GM12891 (cell line): ENCODE measurements around the gene GRM8.

Source experiments
- DNase-seq: peaks from one replicate; pipeline ENCODE4 v3.0.0; 2011; ENCODE audit warnings: low spot score; ENCODE audit not compliant: insufficient read length
- FAIRE-seq: peaks from 2 replicates; lab custom pipeline; 2011; peaks lifted over from hg19 to GRCh38; lab: Jason Lieb, UNC
- PAX5 ChIP-seq: IDR thresholded peaks from 2 replicates; pipeline ENCODE4 v1.6.1; 2011; ENCODE audit warnings: low read length, moderate library complexity, mild to moderate bottlenecking; ENCODE audit not compliant: insufficient read depth, severe bottlenecking
- POLR2A ChIP-seq: IDR thresholded peaks from 2 replicates; pipeline ENCODE4 v1.6.1; 2011; ENCODE audit warnings: low read depth, low read length, control low read depth
- POLR2AphosphoS5 ChIP-seq: IDR thresholded peaks from 2 replicates; pipeline ENCODE4 v1.6.1; 2011; ENCODE audit warnings: low read depth, low read length, control low read depth
- POU2F2 ChIP-seq: IDR thresholded peaks from 2 replicates; pipeline ENCODE4 v1.6.1; 2011; ENCODE audit warnings: low read depth, mild to moderate bottlenecking, control low read depth, low read length, moderate library complexity
- SPI1 ChIP-seq: IDR thresholded peaks from 2 replicates; pipeline ENCODE4 v1.6.1; 2011; ENCODE audit warnings: low read depth, low read length, control low read depth
- TAF1 ChIP-seq: IDR thresholded peaks from 2 replicates; pipeline ENCODE4 v1.6.1; 2011; ENCODE audit warnings: low read depth, low read length, control low read depth

Gene GRM8

DNA sequence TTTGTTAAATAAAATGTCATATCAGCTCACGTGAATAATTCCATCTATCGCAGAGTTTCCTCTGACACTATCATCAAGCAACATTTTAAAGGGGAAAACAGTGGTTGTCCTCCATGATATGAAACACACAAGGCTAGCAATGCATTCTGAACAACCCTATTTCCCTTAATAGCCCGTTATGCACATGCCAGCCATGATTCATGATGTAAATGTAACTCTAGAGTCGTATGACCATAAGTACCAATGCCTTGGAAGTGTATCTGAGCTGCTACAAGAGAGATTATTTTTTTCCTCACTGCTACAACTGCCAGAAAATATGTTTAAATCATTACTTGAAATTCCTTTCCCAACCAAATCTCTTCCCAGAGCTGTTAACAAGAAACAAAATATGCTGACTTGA is 159.4 kb downstream of the GRM8 start:
- no peak for FAIRE-seq
- no peak for DNase-seq
- TF ChIP-seq POU2F2: no peak
- no peak for TF ChIP-seq TAF1
- TF ChIP-seq POLR2A: no peak
- no peak for TF ChIP-seq SPI1
- TF ChIP-seq POLR2AphosphoS5: no peak
- no peak for TF ChIP-seq PAX5

DNA sequence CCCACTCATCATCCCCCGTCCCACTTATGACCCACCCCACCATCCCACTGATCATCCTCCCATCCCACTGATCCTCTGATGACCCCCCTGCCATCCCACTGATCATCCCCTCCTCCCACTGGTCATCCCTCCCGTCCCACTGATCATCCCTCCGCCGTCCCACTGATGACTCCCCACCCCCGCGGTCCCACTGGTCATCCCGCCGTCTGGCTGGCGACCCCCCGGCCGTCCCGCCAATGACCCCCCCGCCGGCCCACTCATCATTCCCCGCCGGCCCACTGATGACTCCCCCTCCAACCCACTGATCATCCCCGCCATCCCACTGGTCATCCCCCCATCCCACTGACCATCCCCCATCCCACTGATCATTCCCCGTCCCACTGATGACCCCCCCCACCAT is 161.1 kb downstream of the GRM8 start:
- TF ChIP-seq POU2F2 (no peak), PAX5 (no peak), POLR2A (no peak), POLR2AphosphoS5 (no peak), SPI1 (no peak), TAF1 (no peak)
- DNase-seq (no peak), FAIRE-seq (no peak)

DNA sequence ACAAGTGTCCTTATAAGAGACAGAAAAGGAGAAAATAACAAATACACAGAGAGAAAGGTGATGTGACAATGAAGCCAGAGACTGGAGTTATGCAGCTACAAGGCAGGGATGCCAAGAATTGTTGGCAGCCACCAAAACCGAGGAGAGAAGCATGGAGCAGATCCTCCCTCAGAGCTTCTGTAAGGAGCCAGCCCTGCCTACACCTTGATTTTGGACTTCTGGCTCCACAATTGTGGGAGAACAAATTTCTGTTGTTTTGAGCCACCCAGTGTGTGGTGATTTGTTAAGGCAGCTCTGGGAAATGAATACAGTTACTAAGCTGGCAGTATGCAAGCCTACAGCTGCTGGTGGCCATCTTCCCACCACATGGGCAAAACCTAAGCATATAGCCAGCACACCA is 163.6 kb downstream of the GRM8 start:
- TF ChIP-seq POU2F2: no peak
- TF ChIP-seq POLR2A: no peak
- no peak for TF ChIP-seq PAX5
- no peak for TF ChIP-seq SPI1
- no peak for TF ChIP-seq TAF1
- TF ChIP-seq POLR2AphosphoS5: no peak
- FAIRE-seq (no peak), DNase-seq (no peak)

DNA sequence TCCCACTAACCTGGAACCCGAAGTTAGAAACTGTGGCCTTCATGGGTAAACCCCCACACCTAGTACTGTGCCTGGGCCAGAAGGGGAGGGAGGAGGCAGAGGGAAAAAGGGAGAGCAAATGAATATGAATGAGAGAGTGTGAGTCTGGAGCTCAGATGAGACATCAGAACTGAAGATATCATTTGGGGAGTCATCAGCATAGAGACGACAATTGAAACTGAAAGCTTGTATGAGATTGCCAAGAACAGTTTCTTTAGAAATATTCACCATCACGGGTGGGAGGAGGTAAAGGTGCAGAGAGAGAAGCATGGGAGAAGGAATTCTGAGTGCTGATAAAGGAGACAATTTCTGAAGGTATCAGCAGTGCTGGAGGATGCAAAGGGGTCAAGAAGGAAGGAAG is 171.2 kb downstream of the GRM8 start:
- DNase-seq: no peak
- TF ChIP-seq POLR2A: no peak
- TF ChIP-seq POLR2AphosphoS5: no peak
- no peak for TF ChIP-seq PAX5
- no peak for TF ChIP-seq TAF1
- TF ChIP-seq SPI1: no peak
- no peak for TF ChIP-seq POU2F2
- no peak for FAIRE-seq

DNA sequence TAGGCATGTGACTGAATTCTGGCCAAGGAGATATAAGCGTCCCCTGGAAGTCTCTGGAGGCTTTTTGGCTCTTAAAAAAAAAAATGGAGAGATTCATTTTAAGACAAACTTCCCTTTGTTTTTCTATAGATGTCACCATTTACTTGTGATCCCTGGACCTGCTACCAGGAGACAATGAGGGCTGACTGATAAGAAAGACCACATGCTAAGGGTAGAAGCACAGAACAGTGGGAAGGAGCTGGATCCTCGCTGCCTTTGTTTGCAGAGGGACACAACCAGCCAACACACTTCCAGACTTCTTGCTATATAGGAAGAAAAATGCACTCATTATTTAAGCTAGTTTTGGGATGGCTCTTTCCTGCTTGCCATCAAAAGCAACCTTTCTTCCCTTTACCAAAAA is 172.2 kb downstream of the GRM8 start:
- TF ChIP-seq PAX5: no peak
- TF ChIP-seq SPI1: no peak
- no peak for TF ChIP-seq TAF1
- no peak for TF ChIP-seq POU2F2
- TF ChIP-seq POLR2A: no peak
- TF ChIP-seq POLR2AphosphoS5: no peak
- DNase-seq (no peak), FAIRE-seq (no peak)

DNA sequence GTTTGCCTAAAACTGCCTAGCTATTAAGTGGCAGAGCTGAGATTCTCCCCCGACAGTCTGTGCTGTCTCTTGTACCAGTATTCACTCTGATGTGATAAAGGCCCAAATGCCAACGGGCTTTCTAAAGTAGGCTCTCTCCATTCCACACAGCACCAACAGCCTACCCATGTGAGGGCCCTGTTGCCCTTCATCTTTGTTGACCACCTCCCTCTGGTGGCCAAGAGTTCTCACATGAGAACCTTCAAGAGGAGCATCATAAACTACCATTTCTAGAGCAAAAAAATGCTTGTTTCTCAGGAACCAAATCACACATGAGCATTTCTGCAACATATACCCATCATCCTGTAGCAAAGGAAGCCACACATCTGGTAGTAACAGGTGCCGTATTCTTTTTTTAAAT is 185.8 kb downstream of the GRM8 start:
- FAIRE-seq (no peak), DNase-seq (no peak)
- TF ChIP-seq POLR2A (no peak), SPI1 (no peak), POU2F2 (no peak), TAF1 (no peak)

DNA sequence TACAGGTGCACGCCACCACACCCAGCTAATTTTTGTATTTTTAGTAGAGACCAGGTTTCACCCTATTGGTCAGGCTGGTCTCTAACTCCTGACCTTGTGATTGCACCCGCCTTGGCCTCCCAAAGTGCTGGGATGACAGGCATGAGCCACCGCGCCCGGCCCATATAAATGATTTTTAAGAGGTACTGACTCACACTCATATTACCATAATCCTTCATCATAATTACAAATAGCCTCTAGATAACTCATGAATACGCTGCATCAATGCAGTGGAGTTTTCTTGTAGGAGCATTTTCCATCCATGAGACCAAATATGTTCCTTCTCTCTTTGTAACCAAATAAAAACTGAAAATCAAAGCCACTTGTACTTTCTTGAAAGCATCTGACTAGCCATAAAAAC is 193.3 kb downstream of the GRM8 start:
- FAIRE-seq (no peak), DNase-seq (no peak)
- TF ChIP-seq POU2F2 (no peak), SPI1 (no peak), POLR2A (no peak), PAX5 (no peak), POLR2AphosphoS5 (no peak), TAF1 (no peak)

DNA sequence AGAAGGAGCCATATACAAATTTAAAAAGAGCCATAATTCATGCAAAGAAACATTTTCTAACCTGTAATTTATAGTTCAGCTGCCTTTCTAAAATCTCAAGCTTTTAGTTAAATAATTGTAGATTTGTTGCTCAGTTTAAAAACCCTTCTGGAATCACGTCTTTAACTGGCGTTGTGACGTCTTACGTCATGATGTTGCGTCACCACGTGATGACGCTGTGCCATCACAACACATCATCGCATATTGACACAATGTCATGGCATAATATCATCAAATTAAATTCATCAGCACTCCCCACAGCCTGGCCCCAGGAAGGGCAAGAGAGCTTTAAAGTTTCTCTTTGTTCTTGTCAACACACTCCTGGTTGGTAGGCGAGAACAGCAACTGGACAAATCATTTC is 194.8 kb downstream of the GRM8 start:
- TF ChIP-seq POLR2A: no peak
- TF ChIP-seq SPI1: no peak
- no peak for TF ChIP-seq POU2F2
- TF ChIP-seq PAX5: no peak
- no peak for TF ChIP-seq TAF1
- no peak for TF ChIP-seq POLR2AphosphoS5
- DNase-seq (no peak), FAIRE-seq (no peak)

DNA sequence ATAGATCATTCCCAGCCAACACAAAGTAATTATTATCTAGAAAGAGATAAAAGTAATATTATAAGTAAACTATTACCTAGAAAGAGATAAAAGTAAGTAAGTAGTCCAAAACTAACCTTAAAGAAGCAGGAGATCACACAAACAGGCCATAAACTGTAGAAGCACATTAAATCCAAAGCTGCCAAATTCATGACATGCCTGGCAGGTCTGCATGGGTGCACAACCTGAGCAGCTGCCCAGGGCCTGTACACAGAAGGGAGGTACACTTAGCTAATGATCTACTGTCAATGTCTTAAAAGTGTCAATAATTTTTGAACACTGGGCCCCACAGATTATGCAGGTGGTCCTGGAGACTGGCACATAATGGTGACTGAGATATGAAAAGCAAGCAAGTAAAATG is 196.5 kb downstream of the GRM8 start:
- TF ChIP-seq POLR2A: no peak
- TF ChIP-seq TAF1: no peak
- no peak for TF ChIP-seq SPI1
- no peak for TF ChIP-seq POU2F2
- TF ChIP-seq POLR2AphosphoS5: no peak
- TF ChIP-seq PAX5: no peak
- FAIRE-seq: no peak
- no peak for DNase-seq

DNA sequence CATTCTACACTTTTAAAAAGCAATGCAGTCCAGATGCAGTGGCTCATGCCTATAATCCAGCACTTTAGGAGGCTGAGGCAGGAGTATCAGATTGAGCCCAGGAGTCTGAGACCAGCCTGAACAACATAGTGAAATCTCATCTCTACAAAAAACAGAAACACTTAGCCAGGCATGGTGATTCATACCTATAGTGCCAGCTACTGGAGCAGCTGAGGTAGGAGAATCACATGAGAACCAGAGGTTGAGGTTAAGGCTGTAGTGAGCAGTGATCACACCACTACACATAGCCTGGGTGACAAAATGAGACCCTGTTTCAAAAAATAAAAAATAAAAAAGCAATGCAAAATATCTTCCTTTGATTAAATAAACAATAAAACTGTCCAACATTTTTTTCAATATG is 205.2 kb downstream of the GRM8 start:
- FAIRE-seq (no peak), DNase-seq (no peak)
- no peak for TF ChIP-seq POLR2A
- TF ChIP-seq PAX5: no peak
- TF ChIP-seq POLR2AphosphoS5: no peak
- TF ChIP-seq TAF1: no peak
- no peak for TF ChIP-seq SPI1
- TF ChIP-seq POU2F2: no peak
